Psoas muscle (tissue), 8 donors: ENCODE measurements around the gene IQCM. TPM values are rescaled to one million over a fixed set of nuclear protein-coding genes. Genes with fewer than 3 reads are reported as not detected.
"Not testable (repeated sequence)": the region's sequence is repeated elsewhere in the genome, so short reads cannot be mapped to it uniquely, and the experiment has no call there.

Experiments used
- ATAC-seq, 4 donors: fragments of 200-7000 bp; cut with Tn5 transposase; one replicate each; pipeline ENCODE4 v1.9.1; 2020; ENCODE audit warnings: moderate library complexity in 3 of 4, mild to moderate bottlenecking in 2 of 4
- DNase-seq, 2 donors: peaks; one replicate each; pipeline ENCODE4 v3.0.0-alpha.2; 2020
- H3K27ac ChIP-seq: fragments of 200-600 bp; one replicate; pipeline ENCODE4 v1.8.0; 2022
- H3K27me3 ChIP-seq, 3 donors: fragments of 200-600 bp in 1 of 3; one replicate each; pipeline versions ENCODE4 v1.6.1 to v1.8.0; 2013 to 2022; ENCODE audit warnings: low read length in 2 of 3, mild to moderate bottlenecking in 2 of 3, moderate library complexity in 1 of 3; ENCODE audit not compliant: insufficient read depth in 3 of 3
- H3K36me3 ChIP-seq, 2 donors: fragments of 200-600 bp in 1 of 2; one replicate each; pipeline versions ENCODE4 v1.6.1 to v1.8.0; 2013 to 2022; ENCODE audit warnings: low read depth in 1 of 2, mild to moderate bottlenecking in 1 of 2, moderate library complexity in 1 of 2; ENCODE audit not compliant: insufficient read depth in 1 of 2
- H3K4me1 ChIP-seq: fragments of 200-600 bp; one replicate; pipeline ENCODE4 v1.8.0; 2022
- H3K4me3 ChIP-seq: fragments of 200-600 bp; one replicate; pipeline ENCODE4 v1.8.0; 2022; ENCODE audit warnings: mild to moderate bottlenecking
- H3K9me3 ChIP-seq: fragments of 200-600 bp; one replicate; pipeline ENCODE4 v1.8.0; 2022
- WGBS, 3 donors: extraction: QIAGEN DNeasy Blood & Tissue Kit; methylation state at CpG; one replicate each; pipeline versions ENCODE4 v1.1.6 to v1.1.7; 2013; 5-methylcytosine and 5-hydroxymethylcytosine counted together
- intact Hi-C, 2 donors: fragments of 100-400 bp; cut with DNase I; formaldehyde crosslinking; loops; one replicate each; pipeline versions ENCODE4 v1.11.0 to v1.14.2; 2022
- polyA plus RNA-seq, 3 donors: library from polyadenylated mRNA; stranded (reverse); fragments of 200-250 nt; gene quantifications; one replicate each; pipeline ENCODE4 v1.2.3, GENCODE V29; 2013
- total RNA-seq, 4 donors: library from RNA; stranded (reverse); fragmentation: NEBNext Ultra II Directional in 2 of 4; extraction: Animal tissue kit (Norgen Biotek cat#: 25700) in 2 of 4; gene quantifications; one replicate each; pipeline versions ENCODE4 v1.2.1 to v1.2.4, GENCODE V29; 2021 to 2023
- TF ChIP-seq, protein P1 (sequence below): fragments of 200-600 bp; IDR thresholded peaks from one replicate; pipeline ENCODE4 v1.8.0; 2022; ENCODE audit warnings: antibody characterized with exemption
- donor health status: healthy with polysubstance abuse.
- donor health status: DM: no; HTN: no; CAD: no; lungs with moderate emphysema.
- donor health status: Bipolar disorder and iron deficiency.
- donor health status: healthy.
- donor health status: DM: yes; HTN: yes; CAD: no.
- donor health status: DM: no; HTN: no; CAD: no.
- donor health status: DM: no; HTN: no; CAD: no.
- donor health status: DM: yes; HTN: yes; CAD: no.

Gene IQCM
- total and polyA plus RNA-seq, 7 donors = 1.1 TPM; not detected in 6

DNA sequence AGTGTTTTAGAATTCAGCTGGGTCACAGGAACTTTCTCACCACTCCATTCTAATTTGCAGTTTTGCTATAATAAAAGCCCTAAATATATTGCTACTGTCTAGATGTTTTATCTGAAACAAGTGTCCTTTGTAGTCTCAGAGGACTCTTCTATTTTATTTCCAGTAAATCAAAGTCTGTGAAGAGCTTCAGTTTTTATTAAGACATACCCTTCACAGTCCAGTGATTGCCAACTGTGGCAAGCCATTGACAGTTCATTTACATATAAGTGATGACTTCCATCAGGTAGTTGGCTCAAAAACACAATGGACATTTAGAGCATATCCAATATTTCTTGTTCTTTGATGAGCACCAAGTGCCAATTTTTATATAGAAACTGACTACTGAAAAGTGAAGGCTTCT lies 466.1 kb downstream of the IQCM start:
- Histone ChIP-seq H3K9me3 (no peaks in the 10 kb centered on the region), H3K27ac (no peak overlapping the region), H3K27me3 (no peaks in the 10 kb centered on the region), H3K36me3 (no peaks in the 10 kb centered on the region), H3K4me3 (no peak overlapping the region), H3K4me1 (no peaks in the 10 kb centered on the region)
- no peak for ATAC-seq
- intact Hi-C loops = no loop called here
- TF ChIP-seq, protein P1, sequence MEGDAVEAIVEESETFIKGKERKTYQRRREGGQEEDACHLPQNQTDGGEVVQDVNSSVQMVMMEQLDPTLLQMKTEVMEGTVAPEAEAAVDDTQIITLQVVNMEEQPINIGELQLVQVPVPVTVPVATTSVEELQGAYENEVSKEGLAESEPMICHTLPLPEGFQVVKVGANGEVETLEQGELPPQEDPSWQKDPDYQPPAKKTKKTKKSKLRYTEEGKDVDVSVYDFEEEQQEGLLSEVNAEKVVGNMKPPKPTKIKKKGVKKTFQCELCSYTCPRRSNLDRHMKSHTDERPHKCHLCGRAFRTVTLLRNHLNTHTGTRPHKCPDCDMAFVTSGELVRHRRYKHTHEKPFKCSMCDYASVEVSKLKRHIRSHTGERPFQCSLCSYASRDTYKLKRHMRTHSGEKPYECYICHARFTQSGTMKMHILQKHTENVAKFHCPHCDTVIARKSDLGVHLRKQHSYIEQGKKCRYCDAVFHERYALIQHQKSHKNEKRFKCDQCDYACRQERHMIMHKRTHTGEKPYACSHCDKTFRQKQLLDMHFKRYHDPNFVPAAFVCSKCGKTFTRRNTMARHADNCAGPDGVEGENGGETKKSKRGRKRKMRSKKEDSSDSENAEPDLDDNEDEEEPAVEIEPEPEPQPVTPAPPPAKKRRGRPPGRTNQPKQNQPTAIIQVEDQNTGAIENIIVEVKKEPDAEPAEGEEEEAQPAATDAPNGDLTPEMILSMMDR = no peak
- no peak for DNase-seq

GRCh38 chr4:149347139-149347538 lies 468.5 kb downstream of the IQCM start:
- intact Hi-C loops = no loop called here
- H3K36me3 ChIP-seq = no peaks in the 10 kb centered on the region
- DNase-seq (no peak), ATAC-seq (no peak)
- no peaks in the 10 kb centered on the region for H3K4me1 ChIP-seq
- no peak overlapping the region for H3K27ac ChIP-seq
- no peaks in the 10 kb centered on the region for H3K27me3 ChIP-seq
- 74 to 81% (median 79%) methylated on average over 3 of the region's 3 CpGs for WGBS, 3 donors
- no peak overlapping the region for H3K4me3 ChIP-seq
- TF ChIP-seq, protein P1 = no peak
- H3K9me3 ChIP-seq = no peaks in the 10 kb centered on the region

DNA sequence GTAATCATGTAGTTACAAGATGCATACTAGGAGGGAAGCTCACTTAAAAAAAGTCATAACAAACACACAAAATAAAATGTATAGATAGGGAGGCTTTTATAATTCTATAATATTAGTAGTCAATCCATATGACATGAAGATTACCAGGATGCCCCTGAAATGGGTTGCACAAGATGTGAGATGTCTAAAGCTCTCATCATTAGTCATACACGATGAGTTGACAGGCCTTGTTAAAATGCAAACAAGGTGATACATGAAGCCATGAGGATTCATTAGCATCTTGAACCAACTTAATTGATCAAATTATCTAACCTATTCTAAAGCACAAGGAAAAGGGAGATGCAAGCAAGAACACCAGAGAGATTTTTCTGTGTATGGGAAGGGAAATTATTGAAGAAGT lies 470.2 kb downstream of the IQCM start:
- DNase-seq (no peak), ATAC-seq (no peak)
- Histone ChIP-seq H3K4me3 (no peak overlapping the region), H3K4me1 (no peaks in the 10 kb centered on the region), H3K36me3 (no peaks in the 10 kb centered on the region), H3K27ac (no peak overlapping the region), H3K9me3 (no peaks in the 10 kb centered on the region), H3K27me3 (no peaks in the 10 kb centered on the region)
- intact Hi-C loops = no loop called here
- WGBS, 3 donors = 90 to 97% (median 92%) methylated on average over 1 of the region's 1 CpG
- TF ChIP-seq, protein P1 = no peak

DNA sequence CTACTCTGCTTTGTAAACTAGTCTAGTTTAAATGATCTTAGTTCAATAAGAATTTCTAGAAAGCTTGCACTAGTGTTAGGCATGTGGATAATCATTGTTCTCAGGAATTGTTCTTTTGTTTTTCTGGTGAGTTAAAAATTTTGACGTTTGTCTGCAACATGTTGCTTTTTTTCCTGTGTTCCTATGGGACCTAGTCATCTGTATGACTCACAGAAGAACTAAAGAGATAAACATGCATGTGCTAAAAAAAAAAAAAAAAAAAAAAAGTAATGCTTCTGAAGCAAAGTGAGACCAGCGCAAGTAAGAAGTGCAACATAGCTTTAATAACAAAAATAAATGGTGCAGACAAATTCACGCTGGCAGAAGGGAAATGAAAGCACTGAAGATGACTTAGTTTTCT lies 471.2 kb downstream of the IQCM start:
- H3K27me3 ChIP-seq = no peaks in the 10 kb centered on the region
- DNase-seq (no peak), ATAC-seq (no peak)
- intact Hi-C loops = no loop called here
- H3K36me3 ChIP-seq = no peaks in the 10 kb centered on the region
- no peak overlapping the region for H3K27ac ChIP-seq
- H3K4me1 ChIP-seq = no peaks in the 10 kb centered on the region
- no peaks in the 10 kb centered on the region for H3K9me3 ChIP-seq
- H3K4me3 ChIP-seq = no peak overlapping the region
- TF ChIP-seq, protein P1 = no peak
- 56 to 57% (median 57%) methylated on average over 3 of the region's 3 CpGs for WGBS, 3 donors

DNA sequence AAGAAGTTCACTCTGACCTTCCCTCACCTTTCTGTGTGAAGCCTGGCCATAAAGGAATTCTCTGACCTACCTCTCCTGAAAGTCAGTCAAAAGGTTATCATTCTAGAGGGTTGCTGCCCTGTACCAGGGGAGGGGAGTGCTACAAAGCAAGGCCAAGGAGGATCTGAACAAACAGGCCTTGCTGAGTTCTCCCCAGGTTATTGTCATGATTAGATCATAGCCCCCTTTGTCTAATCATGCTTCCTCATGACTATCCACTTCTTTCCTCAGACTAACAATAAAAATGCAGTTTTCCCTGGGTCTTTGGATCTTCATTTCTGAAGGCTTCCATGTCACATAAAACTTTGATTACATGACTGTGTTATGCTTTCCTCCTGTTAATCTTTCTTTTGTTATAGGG lies 472.0 kb downstream of the IQCM start:
- ATAC-seq = no peak
- Histone ChIP-seq H3K9me3 (no peaks in the 10 kb centered on the region), H3K4me1 (no peaks in the 10 kb centered on the region), H3K4me3 (no peak overlapping the region), H3K27me3 (no peaks in the 10 kb centered on the region), H3K36me3 (no peaks in the 10 kb centered on the region), H3K27ac (no peak overlapping the region)
- DNase-seq = no peak
- intact Hi-C loops = no loop called here
- TF ChIP-seq, protein P1 = no peak

GRCh38 chr4:149341117-149341516 lies 474.5 kb downstream of the IQCM start:
- H3K36me3 ChIP-seq, DNase-seq, H3K27ac ChIP-seq, H3K9me3 ChIP-seq, ATAC-seq, H3K4me3 ChIP-seq, H3K4me1 ChIP-seq, intact Hi-C loops, H3K27me3 ChIP-seq: not testable (repeated sequence)
- 76 to 88% (median 78%) methylated on average over 5 of the region's 5 CpGs for WGBS, 3 donors
